A549 (cell line): ENCODE measurements around the gene SUN1. TPM values are rescaled to one million over a fixed set of nuclear protein-coding genes. Genes with fewer than 3 reads are reported as not detected.
"Not testable (repeated sequence)": the region's sequence is repeated elsewhere in the genome, so short reads cannot be mapped to it uniquely, and the experiment has no call there.

ENCODE experiments used
- ATAC-seq, 2 experiments: fragments of 200-7000 bp in 1 of 2; fragments of >200 bp in 1 of 2; cut with Nextera tagmentation in 1 of 2; cut with Tn5 transposase in 1 of 2; 3 replicates each; pipeline versions ENCODE4 v1.8.0 to v1.9.1; 2018 to 2020; ENCODE audit warnings: mild to moderate bottlenecking in 1 of 2, moderate library complexity in 1 of 2
- CTCF ChIA-PET: fragments of 300-600 bp; sonication (Branson Sonifier 250); formaldehyde crosslinking; extraction: SDS; loops from one replicate; lab custom pipeline; 2021; ENCODE audit warnings: antibody characterized with exemption, inconsistent platforms; lab: Yijun Ruan, JAX
- POLR2A ChIA-PET: fragments of 350-600 bp; formaldehyde crosslinking; extraction: SDS; loops from one replicate; lab custom pipeline; 2021; ENCODE audit warnings: antibody characterized with exemption, inconsistent platforms; lab: Yijun Ruan, JAX
- DNase-seq, 2 experiments: peaks; one replicate each; pipeline versions ENCODE4 v3.0.0 to v3.0.0-alpha.2; 2011 to 2016; ENCODE audit warnings: low read depth in 1 of 2, low spot score in 1 of 2
- FAIRE-seq: peaks from 2 replicates; lab custom pipeline; 2011; peaks lifted over from hg19 to GRCh38; lab: Jason Lieb, UNC
- H3K27ac ChIP-seq, 2 experiments: fragments of >200 bp; sonication (Bioruptor Twin); formaldehyde crosslinking; 3 replicates each; pipeline ENCODE4 v1.5.1; 2016 to 2017
- H3K4me1 ChIP-seq: fragments of >200 bp; sonication (Bioruptor Twin); formaldehyde crosslinking; 3 replicates; pipeline ENCODE4 v1.6.1; 2016
- H3K4me2 ChIP-seq: fragments of >200 bp; sonication (Bioruptor Twin); formaldehyde crosslinking; 3 replicates; pipeline ENCODE4 v1.6.1; 2016
- H3K4me3 ChIP-seq: fragments of >200 bp; sonication (Bioruptor Twin); formaldehyde crosslinking; 3 replicates; pipeline ENCODE4 v1.5.1; 2016
- H3K9me3 ChIP-seq: fragments of >200 bp; sonication (Bioruptor Twin); formaldehyde crosslinking; 3 replicates; pipeline ENCODE4 v1.6.1; 2016
- BCL3 ChIP-seq: fragments of >200 bp; sonication (Bioruptor Twin); formaldehyde crosslinking; IDR thresholded peaks from 3 replicates; pipeline ENCODE4 v1.6.1; 2016
- BHLHE40 ChIP-seq: IDR thresholded peaks from 2 replicates; pipeline ENCODE4 v1.6.1; 2012; ENCODE audit warnings: low read depth, low read length, inconsistent platforms
- CBX2 ChIP-seq: fragments of 200-600 bp; sonication (generic); IDR thresholded peaks from 2 replicates; pipeline ENCODE4 v1.6.1; 2016; ENCODE audit warnings: low read depth, mild to moderate bottlenecking, borderline replicate concordance
- CBX8 ChIP-seq: fragments of 200-600 bp; sonication (generic); IDR thresholded peaks from 2 replicates; pipeline ENCODE4 v1.6.1; 2016
- CEBPB ChIP-seq, 2 experiments: fragments of >200 bp in 1 of 2; sonication (Bioruptor Twin) in 1 of 2; formaldehyde crosslinking in 1 of 2; IDR thresholded peaks; 2 replicates each; pipeline ENCODE4 v1.6.1; 2012 to 2016
- CHD2 ChIP-seq: fragments of 150-350 bp; IDR thresholded peaks from 2 replicates; pipeline ENCODE4 v1.6.1; 2014; ENCODE audit warnings: low read length; ENCODE audit not compliant: partially characterized antibody
- CHD4 ChIP-seq: fragments of 200-600 bp; sonication (generic); IDR thresholded peaks from 2 replicates; pipeline ENCODE4 v1.6.1; 2016; ENCODE audit warnings: antibody characterized with exemption, mild to moderate bottlenecking, borderline replicate concordance
- EHMT2 ChIP-seq: fragments of 200-600 bp; sonication (generic); IDR thresholded peaks from 2 replicates; pipeline ENCODE4 v1.6.1; 2016; ENCODE audit warnings: antibody characterized with exemption, low read depth, mild to moderate bottlenecking, moderate library complexity
- EP300 ChIP-seq, 2 experiments: fragments of >200 bp; sonication (Bioruptor Twin); formaldehyde crosslinking; IDR thresholded peaks; 2 replicates in 1 of 2; 3 replicates in 1 of 2; pipeline ENCODE4 v1.6.1; 2016 to 2017
- FOSL2 ChIP-seq, 2 experiments: fragments of 450-650 bp in 1 of 2; fragments of >200 bp in 1 of 2; sonication (Bioruptor Twin) in 1 of 2; formaldehyde crosslinking; IDR thresholded peaks; 2 replicates each; pipeline versions ENCODE4 v1.5.0 to v1.6.1; 2016 to 2020; ENCODE audit warnings: mild to moderate bottlenecking in 1 of 2, moderate library complexity in 1 of 2
- FOXS1 ChIP-seq: fragments of 250-450 bp; sonication (Bioruptor Pico); IDR thresholded peaks from 2 replicates; pipeline ENCODE4 v1.5.0; 2020; ENCODE audit warnings: mild to moderate bottlenecking, moderate library complexity
- GATA3 ChIP-seq: IDR thresholded peaks from 2 replicates; pipeline ENCODE4 v1.6.1; 2012; ENCODE audit warnings: borderline replicate concordance
- JUN ChIP-seq, 2 experiments: fragments of >200 bp; sonication (Bioruptor Twin); formaldehyde crosslinking; IDR thresholded peaks; 2 replicates in 1 of 2; 3 replicates in 1 of 2; pipeline ENCODE4 v1.6.1; 2016 to 2017
- JUNB ChIP-seq: fragments of >200 bp; sonication (Bioruptor Twin); formaldehyde crosslinking; IDR thresholded peaks from 2 replicates; pipeline ENCODE4 v1.6.1; 2016
- KDM1A ChIP-seq: fragments of 200-600 bp; sonication (generic); IDR thresholded peaks from 2 replicates; pipeline ENCODE4 v1.6.1; 2016; ENCODE audit warnings: low read depth, mild to moderate bottlenecking
- KDM5A ChIP-seq: fragments of 200-600 bp; sonication (generic); IDR thresholded peaks from 2 replicates; pipeline ENCODE4 v1.6.1; 2016; ENCODE audit warnings: antibody characterized with exemption, mild to moderate bottlenecking
- MAFK ChIP-seq: fragments of 450-650 bp; IDR thresholded peaks from 2 replicates; pipeline ENCODE4 v1.6.1; 2014; ENCODE audit not compliant: partially characterized antibody
- MAZ ChIP-seq: fragments of 150-350 bp; IDR thresholded peaks from 2 replicates; pipeline ENCODE4 v1.6.1; 2014; ENCODE audit warnings: antibody characterized with exemption, low read depth, low read length, borderline replicate concordance
- NFE2L2 ChIP-seq: fragments of 150-350 bp; conservative IDR thresholded peaks from 2 replicates; pipeline ENCODE4 v1.6.1; 2014; ENCODE audit warnings: low read length
- RAD21 ChIP-seq, 2 experiments: fragments of >200 bp in 1 of 2; sonication (Bioruptor Twin) in 1 of 2; formaldehyde crosslinking in 1 of 2; IDR thresholded peaks in 1 of 2; conservative IDR thresholded peaks in 1 of 2; 2 replicates in 1 of 2; 3 replicates in 1 of 2; pipeline ENCODE4 v1.6.1; 2012 to 2018; ENCODE audit warnings: inconsistent platforms in 1 of 2
- RCOR1 ChIP-seq: fragments of 150-350 bp; IDR thresholded peaks from 2 replicates; pipeline ENCODE4 v1.6.1; 2014; ENCODE audit warnings: antibody characterized with exemption, low read length, low read depth
- SREBF2 ChIP-seq: fragments of 450-650 bp; IDR thresholded peaks from 2 replicates; pipeline ENCODE4 v1.6.1; 2014; ENCODE audit warnings: mild to moderate bottlenecking, moderate library complexity
- TFCP2L1 ChIP-seq: fragments of 250-450 bp; sonication (Bioruptor Pico); IDR thresholded peaks from 2 replicates; pipeline ENCODE4 v1.5.0; 2021; ENCODE audit warnings: mild to moderate bottlenecking
- ZFP36 ChIP-seq: fragments of 450-650 bp; IDR thresholded peaks from 2 replicates; pipeline ENCODE4 v1.6.1; 2014; ENCODE audit warnings: borderline replicate concordance; ENCODE audit not compliant: partially characterized antibody
- WGBS: methylation state at CpG from one replicate; pipeline ENCODE4 v1.1.6; 2017; ENCODE audit errors: missing lambda C conversion rate; 5-methylcytosine and 5-hydroxymethylcytosine counted together
- polyA plus RNA-seq, 4 experiments: library from polyadenylated mRNA; depleted of rRNA in 3 of 4; stranded (reverse); fragments of >200 nt; fragmentation: RNase III in 1 of 4; extraction: RNeasy Plus Mini Kit Qiagen cat#74134 plus additional on column Dnase treatment in 1 of 4; gene quantifications; 2 replicates in 3 of 4; 3 replicates in 1 of 4; pipeline ENCODE4 v1.2.3, GENCODE V29; 2011 to 2017
- TF ChIP-seq, protein P1 (sequence below): fragments of 150-350 bp; IDR thresholded peaks from 2 replicates; pipeline ENCODE4 v1.6.1; 2014; ENCODE audit warnings: low read depth, mild to moderate bottlenecking, low read length
- TF ChIP-seq, protein P2 (sequence below): IDR thresholded peaks from 2 replicates; pipeline ENCODE4 v1.6.1; 2012

Gene SUN1
- polyA plus RNA-seq, 2 of the 4 experiments (the other 2 are of a cell fraction) = 60.7 to 130 TPM

GRCh38 chr7:845731-846130 is 13.5 kb downstream of the SUN1 start:
- CTCF ChIA-PET = interaction anchor here (0.6 to 1.7 kb wide), 6 partner anchors 9 to 59 kb away, joined by 3 to 8 read pairs (median 6); partner anchors contain the start of gene SUN1
- FAIRE-seq = no peak

DNA sequence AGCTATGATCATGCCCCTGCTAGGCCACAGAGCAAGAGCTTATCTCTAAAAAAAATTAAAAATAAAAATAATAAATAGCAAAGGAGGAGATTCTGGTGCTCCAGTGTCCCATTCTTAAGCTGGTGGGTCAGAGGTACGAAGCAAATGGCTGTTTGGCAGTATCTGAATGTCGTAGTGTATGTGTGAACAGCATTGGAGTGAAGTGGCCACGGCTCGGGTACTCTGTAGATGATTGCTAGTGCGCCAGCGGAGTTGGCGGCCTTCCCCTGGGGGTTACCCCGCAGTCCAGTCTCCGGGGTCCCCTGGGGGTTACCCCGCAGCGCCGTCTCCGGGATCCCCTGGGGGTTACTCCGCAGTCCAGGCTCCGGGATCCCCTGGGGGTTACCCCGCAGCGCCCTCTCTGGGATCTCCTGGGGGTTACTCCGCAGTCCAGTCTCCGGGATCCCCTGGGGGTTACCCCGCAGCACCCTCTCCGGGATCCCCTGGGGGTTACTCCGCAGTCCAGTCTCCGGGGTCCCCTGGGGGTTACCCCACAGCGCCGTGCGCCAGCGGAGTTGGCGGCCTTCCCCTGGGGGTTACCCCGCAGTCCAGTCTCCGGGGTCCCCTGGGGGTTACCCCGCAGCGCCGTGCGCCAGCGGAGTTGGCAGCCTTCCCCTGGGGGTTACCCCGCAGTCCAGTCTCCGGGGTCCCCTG is 14.8 kb downstream of the SUN1 start:
- POLR2A ChIA-PET, ATAC-seq, H3K9me3 ChIP-seq, H3K4me3 ChIP-seq, H3K27ac ChIP-seq, H3K4me1 ChIP-seq, DNase-seq, FAIRE-seq, H3K4me2 ChIP-seq: not testable (repeated sequence)
- WGBS = 96% methylated on average over 21 of the region's 37 CpGs
- CTCF ChIA-PET = interaction anchor here (0.7 to 1.5 kb wide), 5 partner anchors 11 to 27 kb away, joined by 3 to 6 read pairs (median 3); no protein-coding TSS in a partner anchor

More at GRCh38 chr7:845731-846130, 13.5 kb downstream of the SUN1 start:
- DNase-seq (no peak), ATAC-seq (no peak)
- TF ChIP-seq CEBPB (IDR thresholded peaks at IDR 0.05) (no peak), MAZ (no peak), FOSL2 (IDR thresholded peaks at IDR 0.05) (no peak), FOSL2 (CRISPR knock-in tag; IDR thresholded peaks at IDR 0.05) (no peak), EP300 (IDR thresholded peaks at IDR 0.05) (no peak), CBX8 (no peak), RAD21 (conservative IDR thresholded peaks at IDR 0.05 in 1 of 2, IDR thresholded peaks at IDR 0.05 in 1 of 2) (no peak), JUNB (no peak)
- Histone ChIP-seq H3K4me3 (no peak overlapping the region), H3K4me2 (no peak overlapping the region), H3K27ac (no peak overlapping the region), H3K9me3 (no peaks in the 10 kb centered on the region), H3K4me1 (no peaks in the 10 kb centered on the region)
- 88% methylated on average over 11 of the region's 11 CpGs for WGBS
- POLR2A ChIA-PET = no interaction called here

DNA sequence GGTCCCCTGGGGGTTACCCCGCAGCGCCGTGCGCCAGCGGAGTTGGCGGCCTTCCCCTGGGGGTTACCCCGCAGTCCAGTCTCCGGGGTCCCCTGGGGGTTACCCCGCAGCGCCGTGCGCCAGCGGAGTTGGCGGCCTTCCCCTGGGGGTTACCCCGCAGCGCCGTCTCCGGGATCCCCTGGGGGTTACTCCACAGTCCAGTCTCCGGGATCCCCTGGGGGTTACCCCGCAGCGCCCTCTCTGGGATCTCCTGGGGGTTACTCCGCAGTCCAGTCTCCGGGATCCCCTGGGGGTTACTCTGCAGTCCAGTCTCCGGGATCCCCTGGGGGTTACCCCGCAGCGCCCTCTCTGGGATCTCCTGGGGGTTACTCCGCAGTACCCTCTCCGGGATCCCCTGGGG is 15.5 kb downstream of the SUN1 start:
- CTCF ChIA-PET = interaction anchor here (1.2 to 1.7 kb wide), 3 partner anchors 9 to 25 kb away, joined by 4 to 5 read pairs (median 5); no protein-coding TSS in a partner anchor
- DNase-seq, ATAC-seq, H3K4me2 ChIP-seq, H3K4me1 ChIP-seq, H3K27ac ChIP-seq, H3K9me3 ChIP-seq, POLR2A ChIA-PET, H3K4me3 ChIP-seq, FAIRE-seq: not testable (repeated sequence)
- WGBS = 100% methylated on average over 5 of the region's 28 CpGs

- POLR2A ChIA-PET = no interaction called here
- WGBS = 86% methylated on average over 14 of the region's 14 CpGs
These were observed 16.9 kb downstream of the SUN1 start for GRCh38 chr7:849145-849544.

GRCh38 chr7:849781-850180 is 17.5 kb downstream of the SUN1 start:
- no peak for FAIRE-seq
- Histone ChIP-seq H3K9me3 (no peaks in the 10 kb centered on the region), H3K27ac (no peak overlapping the region), H3K4me2 (no peak overlapping the region), H3K4me1 (no peaks in the 10 kb centered on the region), H3K4me3 (no peak overlapping the region)
- no peak for ATAC-seq
- POLR2A ChIA-PET = no interaction called here
- DNase-seq = no peak
- CTCF ChIA-PET = interaction anchor here (1.0 kb wide), 1 partner anchor 23 kb away, joined by 3 read pairs; no protein-coding TSS in a partner anchor
- WGBS = 93% methylated on average over 19 of the region's 19 CpGs
- no peak for TF ChIP-seq FOXS1 (CRISPR knock-in tag)
- TF ChIP-seq, protein P1, sequence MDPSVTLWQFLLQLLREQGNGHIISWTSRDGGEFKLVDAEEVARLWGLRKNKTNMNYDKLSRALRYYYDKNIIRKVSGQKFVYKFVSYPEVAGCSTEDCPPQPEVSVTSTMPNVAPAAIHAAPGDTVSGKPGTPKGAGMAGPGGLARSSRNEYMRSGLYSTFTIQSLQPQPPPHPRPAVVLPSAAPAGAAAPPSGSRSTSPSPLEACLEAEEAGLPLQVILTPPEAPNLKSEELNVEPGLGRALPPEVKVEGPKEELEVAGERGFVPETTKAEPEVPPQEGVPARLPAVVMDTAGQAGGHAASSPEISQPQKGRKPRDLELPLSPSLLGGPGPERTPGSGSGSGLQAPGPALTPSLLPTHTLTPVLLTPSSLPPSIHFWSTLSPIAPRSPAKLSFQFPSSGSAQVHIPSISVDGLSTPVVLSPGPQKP = no peak
- TF ChIP-seq MAZ = no peak
- no peak for TF ChIP-seq BCL3
- no peak for TF ChIP-seq EP300 (IDR thresholded peaks at IDR 0.05)
- no peak for TF ChIP-seq GATA3
- TF ChIP-seq NFE2L2 = no peak
- TF ChIP-seq RCOR1 = no peak
- no peak for TF ChIP-seq ZFP36
- no peak for TF ChIP-seq CBX2
- TF ChIP-seq CBX8 = no peak
- TF ChIP-seq BHLHE40 = no peak
- TF ChIP-seq, protein P2, sequence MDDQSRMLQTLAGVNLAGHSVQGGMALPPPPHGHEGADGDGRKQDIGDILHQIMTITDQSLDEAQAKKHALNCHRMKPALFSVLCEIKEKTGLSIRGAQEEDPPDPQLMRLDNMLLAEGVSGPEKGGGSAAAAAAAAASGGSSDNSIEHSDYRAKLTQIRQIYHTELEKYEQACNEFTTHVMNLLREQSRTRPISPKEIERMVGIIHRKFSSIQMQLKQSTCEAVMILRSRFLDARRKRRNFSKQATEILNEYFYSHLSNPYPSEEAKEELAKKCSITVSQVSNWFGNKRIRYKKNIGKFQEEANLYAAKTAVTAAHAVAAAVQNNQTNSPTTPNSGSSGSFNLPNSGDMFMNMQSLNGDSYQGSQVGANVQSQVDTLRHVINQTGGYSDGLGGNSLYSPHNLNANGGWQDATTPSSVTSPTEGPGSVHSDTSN = no peak
- no peak for TF ChIP-seq CHD4
- no peak for TF ChIP-seq JUN (IDR thresholded peaks at IDR 0.05)
- TF ChIP-seq KDM5A = no peak

More at GRCh38 chr7:849145-849544, 16.9 kb downstream of the SUN1 start:
- FAIRE-seq (no peak), DNase-seq (no peak), ATAC-seq (no peak)
- no peak overlapping the region for H3K27ac ChIP-seq
- H3K4me3 ChIP-seq = no peak overlapping the region
- CTCF ChIA-PET = interaction anchor here (1.0 to 1.7 kb wide), 3 partner anchors 10 to 24 kb away, joined by 3 to 5 read pairs (median 4); no protein-coding TSS in a partner anchor
- no peak for TF ChIP-seq CHD2
- no peak for TF ChIP-seq KDM5A
- TF ChIP-seq TFCP2L1 (CRISPR knock-in tag) = no peak
- TF ChIP-seq JUN (IDR thresholded peaks at IDR 0.05) = no peak
- TF ChIP-seq KDM1A = no peak
- TF ChIP-seq MAFK = no peak
- TF ChIP-seq CEBPB (IDR thresholded peaks at IDR 0.05) = no peak
- no peak for TF ChIP-seq SREBF2
- no peak for TF ChIP-seq EHMT2
- no peak for TF ChIP-seq BHLHE40
- H3K4me2 ChIP-seq = no peak overlapping the region
- no peaks in the 10 kb centered on the region for H3K9me3 ChIP-seq
- no peaks in the 10 kb centered on the region for H3K4me1 ChIP-seq
